Mucosa of rectum (tissue), 2 donors: ENCODE data around the gene EIF3F.

ENCODE experiments used
- H3K27ac ChIP-seq, 2 donors: one replicate each; pipeline ENCODE4 v1.7.0; 2013; ENCODE audit warnings: inconsistent platforms in 2 of 2, low read depth in 2 of 2, low read length in 2 of 2
- H3K27me3 ChIP-seq, 2 donors: one replicate each; pipeline ENCODE4 v1.7.0; 2013; ENCODE audit warnings: low read length in 2 of 2; ENCODE audit not compliant: control insufficient read depth in 2 of 2, insufficient read depth in 2 of 2
- H3K36me3 ChIP-seq, 2 donors: one replicate each; pipeline ENCODE4 v1.7.0; 2013; ENCODE audit warnings: low read length in 2 of 2; ENCODE audit not compliant: control insufficient read depth in 2 of 2, insufficient read depth in 2 of 2
- H3K4me1 ChIP-seq, 2 donors: one replicate each; pipeline ENCODE4 v1.7.0; 2013; ENCODE audit warnings: low read length in 2 of 2, mild to moderate bottlenecking in 1 of 2; ENCODE audit not compliant: control insufficient read depth in 2 of 2, insufficient read depth in 2 of 2
- H3K4me3 ChIP-seq, 2 donors: one replicate each; pipeline ENCODE4 v1.7.0; 2013; ENCODE audit warnings: low read length in 2 of 2
- H3K9ac ChIP-seq, 2 donors: one replicate each; pipeline ENCODE4 v1.7.0; 2013; ENCODE audit warnings: low read length in 2 of 2, low read depth in 1 of 2, mild to moderate bottlenecking in 1 of 2
- H3K9me3 ChIP-seq, 2 donors: one replicate each; pipeline ENCODE4 v1.7.0; 2013; ENCODE audit warnings: low read length in 2 of 2; ENCODE audit not compliant: control insufficient read depth in 2 of 2
- donor health status: healthy.
- donor health status: Normal muscosa, but diverticular disease.

Gene EIF3F

DNA sequence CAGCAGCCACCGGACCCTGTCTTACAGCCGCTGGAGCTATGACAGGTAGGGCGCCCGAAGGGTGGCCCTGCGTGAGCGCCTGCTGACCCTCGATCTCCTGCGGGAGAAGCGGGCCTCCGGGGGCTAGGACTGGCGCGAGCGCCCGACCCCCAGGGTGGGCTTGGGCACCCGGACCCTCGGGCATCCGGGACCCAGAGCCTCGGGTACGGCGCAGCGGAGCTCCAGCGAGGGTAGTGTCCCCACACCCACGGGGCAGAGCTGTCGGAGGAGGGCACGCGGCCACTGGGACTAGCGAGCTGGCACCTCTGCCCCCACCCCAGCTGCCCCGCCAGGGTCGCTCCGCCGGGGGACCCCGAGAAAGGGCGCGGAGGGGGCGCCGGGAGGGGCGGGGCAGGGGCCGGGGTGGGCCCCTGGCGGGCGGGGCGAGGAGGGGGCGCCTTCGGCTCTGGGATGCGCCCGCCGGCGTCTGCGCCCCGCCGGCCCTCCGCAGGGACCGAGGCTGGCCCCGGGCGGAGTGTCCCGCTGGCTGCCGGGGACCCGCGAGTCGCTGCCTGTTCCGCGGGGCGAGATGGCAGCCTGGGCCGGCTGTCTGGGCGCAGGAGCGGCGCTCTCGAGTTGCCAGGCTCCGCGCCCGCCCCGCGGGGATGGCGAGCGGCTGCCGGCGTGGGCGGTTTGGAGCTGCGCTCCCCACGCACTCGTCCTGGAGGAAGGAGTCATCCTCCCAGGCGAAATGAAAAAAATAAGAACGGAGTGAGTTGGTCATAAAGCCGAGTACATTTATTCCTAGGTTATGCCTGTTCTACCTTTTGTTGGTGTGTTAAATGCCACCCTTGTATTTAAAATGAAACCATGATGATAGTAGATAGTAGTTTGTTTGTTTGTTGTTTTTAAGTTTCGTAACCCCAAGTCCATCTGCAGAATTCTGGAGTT, 32.4 kb downstream of the EIF3F start:
- H3K4me3 ChIP-seq, result peak overlapping the region; percentile 56 to 62
- peak overlapping the region; percentile 38 to 46 for H3K27ac ChIP-seq
- H3K36me3 ChIP-seq, result no peaks in the 10 kb centered on the region
- H3K4me1 ChIP-seq, result peaks cover 4 to 6% of the 10 kb centered on the region in 2 donors
- H3K9me3 ChIP-seq, result no peaks in the 10 kb centered on the region
- H3K27me3 ChIP-seq, result peaks cover 20 to 22% of the 10 kb centered on the region in 2 donors
- H3K9ac ChIP-seq, result peak overlapping the region in 1 of 2 donors; percentile 37

DNA sequence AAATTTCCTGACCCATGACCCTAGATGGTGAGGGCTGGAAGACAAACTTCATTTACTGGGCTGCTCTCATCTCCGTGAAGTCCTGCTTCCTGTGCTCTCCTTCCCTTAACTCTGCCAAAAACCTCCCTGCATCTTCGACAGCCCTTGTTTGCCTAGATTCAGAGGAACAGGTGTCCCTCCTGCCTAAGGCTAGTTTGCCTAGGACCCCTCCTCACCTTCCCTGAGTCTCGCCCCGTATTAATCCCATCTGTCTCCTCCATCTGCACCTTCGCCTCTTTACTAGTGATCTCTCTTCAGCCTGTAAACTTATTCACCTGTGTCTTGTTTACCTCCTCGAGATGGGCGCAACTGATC, 33.1 kb downstream of the EIF3F start:
- peak overlapping the region in 1 of 2 donors; percentile 5 for H3K9ac ChIP-seq
- no peak overlapping the region for H3K27ac ChIP-seq
- H3K27me3 ChIP-seq, result peaks cover 20 to 22% of the 10 kb centered on the region in 2 donors
- no peaks in the 10 kb centered on the region for H3K36me3 ChIP-seq
- H3K9me3 ChIP-seq, result no peaks in the 10 kb centered on the region
- H3K4me1 ChIP-seq, result peaks cover 4 to 6% of the 10 kb centered on the region in 2 donors
- peak overlapping the region; percentile 0 to 59 for H3K4me3 ChIP-seq

DNA sequence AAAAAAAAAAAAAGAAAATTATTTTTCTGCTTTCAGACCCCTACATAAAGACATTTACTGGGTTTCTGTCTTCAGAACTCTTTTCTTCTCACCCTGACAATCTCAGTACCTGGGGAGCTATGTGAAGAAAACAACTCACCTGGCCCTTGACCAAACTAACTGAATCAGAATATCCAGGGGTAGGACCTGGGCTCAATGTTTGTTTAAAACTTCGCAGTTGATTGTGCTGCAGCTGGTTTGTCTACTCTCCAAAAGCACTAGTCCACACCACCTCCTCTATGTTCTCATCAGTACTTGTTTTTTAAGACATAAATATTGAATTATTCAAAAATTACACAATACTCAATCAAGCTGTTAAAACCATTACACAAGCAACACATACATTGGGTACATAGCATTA, 34.8 kb downstream of the EIF3F start:
- no peaks in the 10 kb centered on the region for H3K36me3 ChIP-seq
- no peaks in the 10 kb centered on the region for H3K9me3 ChIP-seq
- H3K4me1 ChIP-seq, result peaks cover 4 to 6% of the 10 kb centered on the region in 2 donors
- H3K27me3 ChIP-seq, result peaks cover 20% of the 10 kb centered on the region in 2 donors
- H3K27ac ChIP-seq, result no peak overlapping the region
- no peak overlapping the region for H3K9ac ChIP-seq
- H3K4me3 ChIP-seq, result no peak overlapping the region

DNA sequence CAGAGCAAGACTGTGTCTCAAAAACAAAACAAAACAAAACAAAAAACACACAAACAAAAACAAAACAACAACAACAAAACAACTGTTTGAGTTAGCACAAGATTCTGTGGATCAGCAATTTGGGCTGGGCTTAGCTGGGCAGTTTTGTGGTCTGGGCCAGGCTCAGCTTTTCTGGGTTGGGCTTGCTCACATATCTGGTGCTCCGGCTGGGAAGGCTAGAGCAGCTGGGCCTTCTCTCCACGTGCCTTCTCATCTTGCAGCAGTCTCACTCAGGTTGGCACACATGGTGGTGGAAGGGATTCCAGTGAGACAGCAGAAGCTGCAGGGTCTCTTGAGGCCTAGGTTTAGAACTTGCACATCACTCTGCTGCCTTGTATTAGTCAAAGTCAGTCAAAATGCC, 35.7 kb downstream of the EIF3F start:
- Histone ChIP-seq H3K9me3 (no peaks in the 10 kb centered on the region), H3K27me3 (peaks cover 11 to 20% of the 10 kb centered on the region in 2 donors), H3K4me1 (peaks cover 2 to 6% of the 10 kb centered on the region in 2 donors), H3K4me3 (no peak overlapping the region), H3K36me3 (no peaks in the 10 kb centered on the region), H3K9ac (no peak overlapping the region), H3K27ac (no peak overlapping the region)

DNA sequence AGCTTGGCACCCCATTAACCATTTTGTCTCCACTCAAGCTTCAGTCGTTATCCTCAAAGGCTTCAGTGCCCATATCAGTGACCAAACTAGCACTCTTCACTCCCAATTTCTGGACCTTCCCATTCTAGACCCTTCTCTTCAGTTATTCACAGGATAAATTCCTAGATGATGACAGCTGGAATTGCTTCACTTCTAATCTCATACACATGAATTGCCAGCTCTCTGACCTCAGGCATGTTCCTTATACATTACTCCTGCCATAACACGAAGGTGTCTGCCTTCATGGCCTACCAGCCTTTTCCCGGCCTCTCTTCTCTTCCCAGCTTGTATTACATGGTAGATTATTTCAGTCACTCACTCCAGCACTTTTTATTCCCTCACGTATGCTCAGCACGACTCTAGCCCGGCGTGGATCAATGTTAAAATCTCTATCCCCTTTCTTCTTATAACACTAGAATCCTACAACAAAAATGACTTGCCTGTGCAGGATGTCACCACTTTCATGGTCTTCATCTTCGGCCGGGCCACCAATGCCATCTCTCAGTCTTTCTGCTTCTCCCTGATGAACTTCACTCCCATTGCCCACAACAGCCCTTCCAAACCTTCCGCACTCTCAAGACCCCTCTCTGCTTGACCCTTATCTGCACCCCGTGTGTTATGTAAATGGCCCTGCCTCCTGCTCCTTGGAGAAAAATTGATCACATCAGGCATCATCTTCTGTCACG, 36.9 kb downstream of the EIF3F start:
- Histone ChIP-seq H3K27ac (no peak overlapping the region), H3K36me3 (no peaks in the 10 kb centered on the region), H3K9ac (no peak overlapping the region), H3K4me1 (peaks cover 0 to 6% of the 10 kb centered on the region in 2 donors), H3K27me3 (peaks cover 7 to 14% of the 10 kb centered on the region in 2 donors), H3K9me3 (no peaks in the 10 kb centered on the region), H3K4me3 (no peak overlapping the region)

DNA sequence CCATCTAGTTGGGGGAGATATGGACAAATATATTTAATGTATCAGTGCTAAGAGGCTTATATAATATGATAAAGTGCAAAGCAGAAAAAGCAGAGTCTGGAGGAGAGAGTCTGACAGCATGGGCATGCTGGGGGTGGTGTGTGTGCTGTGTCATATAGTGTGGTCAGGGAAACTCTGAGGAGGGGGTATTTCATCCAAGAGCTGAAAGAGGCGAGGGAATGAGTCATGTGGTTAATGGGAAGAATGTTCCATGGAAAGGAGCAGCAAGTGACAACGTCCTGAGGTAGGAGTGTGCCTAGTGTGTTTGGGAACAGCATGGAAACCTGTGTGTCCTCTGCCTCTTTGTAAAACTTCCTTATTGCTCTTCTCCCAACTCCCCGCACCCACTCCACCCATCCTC, 38.0 kb downstream of the EIF3F start:
- H3K27me3 ChIP-seq, result peaks cover 5 to 8% of the 10 kb centered on the region in 2 donors
- H3K27ac ChIP-seq, result no peak overlapping the region

DNA sequence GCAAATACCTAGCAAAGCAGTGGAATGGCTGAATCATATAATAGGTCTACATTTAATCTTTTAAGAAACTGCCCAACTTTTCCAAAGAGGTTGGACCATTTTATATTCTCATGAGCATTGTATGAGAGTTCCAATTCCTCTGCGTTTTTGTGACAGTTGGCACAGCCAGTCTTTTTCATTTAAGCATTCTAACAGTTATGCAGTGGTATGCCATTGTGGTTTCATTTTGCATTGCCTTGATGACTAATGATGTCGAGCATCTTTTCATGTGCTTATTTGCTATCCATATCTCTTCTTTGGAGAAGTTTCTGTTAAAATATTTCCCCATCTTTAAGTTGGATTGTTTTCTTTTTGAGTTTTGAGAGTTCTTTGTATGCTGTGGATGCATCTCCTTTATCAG, 38.7 kb downstream of the EIF3F start:
- peaks cover 2 to 5% of the 10 kb centered on the region in 2 donors for H3K27me3 ChIP-seq
- no peak overlapping the region for H3K9ac ChIP-seq
- H3K27ac ChIP-seq, result no peak overlapping the region
- H3K4me1 ChIP-seq, result no peaks in the 10 kb centered on the region
- no peaks in the 10 kb centered on the region for H3K9me3 ChIP-seq
- H3K36me3 ChIP-seq, result no peaks in the 10 kb centered on the region
- H3K4me3 ChIP-seq, result no peak overlapping the region

More for the DNA sequence above, 38.0 kb downstream of the EIF3F start:
- Histone ChIP-seq H3K4me1 (peaks cover 0 to 2% of the 10 kb centered on the region in 2 donors), H3K9me3 (no peaks in the 10 kb centered on the region), H3K9ac (no peak overlapping the region), H3K4me3 (no peak overlapping the region), H3K36me3 (no peaks in the 10 kb centered on the region)

DNA sequence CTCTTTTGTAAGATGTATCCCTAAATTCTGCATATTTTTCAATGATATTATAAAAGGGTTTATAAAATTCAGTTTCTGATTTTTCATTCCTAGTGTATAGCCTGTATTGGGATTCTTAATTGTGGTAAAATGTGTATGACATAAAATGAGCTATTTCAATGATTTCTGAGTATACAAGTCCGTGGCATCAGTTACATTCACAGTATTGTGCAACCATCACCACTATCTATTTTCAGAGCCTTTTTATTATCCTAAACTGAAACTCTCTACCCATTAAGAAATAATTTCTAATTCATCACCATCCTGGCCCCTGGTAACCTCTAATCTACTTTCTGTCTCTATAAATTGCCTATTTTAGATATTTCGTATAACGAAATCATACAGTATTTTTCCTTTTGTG, 39.8 kb downstream of the EIF3F start:
- no peak overlapping the region for H3K27ac ChIP-seq
- peaks cover 2 to 4% of the 10 kb centered on the region in 2 donors for H3K27me3 ChIP-seq
- no peak overlapping the region for H3K9ac ChIP-seq
- H3K4me3 ChIP-seq, result no peak overlapping the region
- H3K36me3 ChIP-seq, result no peaks in the 10 kb centered on the region
- H3K4me1 ChIP-seq, result no peaks in the 10 kb centered on the region
- H3K9me3 ChIP-seq, result no peaks in the 10 kb centered on the region

DNA sequence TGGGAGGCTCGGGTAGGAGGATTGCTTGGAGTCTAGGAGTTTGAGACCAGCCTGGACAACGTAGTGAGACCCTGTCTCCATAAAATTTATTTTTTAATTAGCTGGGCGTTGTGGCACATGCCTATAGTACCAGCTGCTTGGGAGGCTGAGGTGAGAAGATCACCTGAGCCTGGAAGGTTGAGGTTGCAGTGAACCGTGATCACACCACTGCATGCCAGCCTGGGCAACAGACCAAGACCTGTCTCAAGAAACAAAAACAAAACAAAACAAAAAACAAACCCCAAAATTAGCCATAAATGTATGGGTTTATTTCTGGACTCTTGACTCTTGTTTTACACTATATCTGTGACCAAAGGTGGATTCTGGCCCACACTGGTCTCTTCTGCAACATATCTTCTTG, 41.6 kb downstream of the EIF3F start:
- no peaks in the 10 kb centered on the region for H3K36me3 ChIP-seq

More for the DNA sequence above, 41.6 kb downstream of the EIF3F start:
- H3K9me3 ChIP-seq, result no peaks in the 10 kb centered on the region
- no peak overlapping the region for H3K27ac ChIP-seq
- peaks cover 0 to 2% of the 10 kb centered on the region in 2 donors for H3K27me3 ChIP-seq
- H3K4me1 ChIP-seq, result no peaks in the 10 kb centered on the region
- H3K9ac ChIP-seq, result no peak overlapping the region
- H3K4me3 ChIP-seq, result no peak overlapping the region
